ENCODE results near the gene ZFP90.

- TF ChIP-seq, protein P1, sequence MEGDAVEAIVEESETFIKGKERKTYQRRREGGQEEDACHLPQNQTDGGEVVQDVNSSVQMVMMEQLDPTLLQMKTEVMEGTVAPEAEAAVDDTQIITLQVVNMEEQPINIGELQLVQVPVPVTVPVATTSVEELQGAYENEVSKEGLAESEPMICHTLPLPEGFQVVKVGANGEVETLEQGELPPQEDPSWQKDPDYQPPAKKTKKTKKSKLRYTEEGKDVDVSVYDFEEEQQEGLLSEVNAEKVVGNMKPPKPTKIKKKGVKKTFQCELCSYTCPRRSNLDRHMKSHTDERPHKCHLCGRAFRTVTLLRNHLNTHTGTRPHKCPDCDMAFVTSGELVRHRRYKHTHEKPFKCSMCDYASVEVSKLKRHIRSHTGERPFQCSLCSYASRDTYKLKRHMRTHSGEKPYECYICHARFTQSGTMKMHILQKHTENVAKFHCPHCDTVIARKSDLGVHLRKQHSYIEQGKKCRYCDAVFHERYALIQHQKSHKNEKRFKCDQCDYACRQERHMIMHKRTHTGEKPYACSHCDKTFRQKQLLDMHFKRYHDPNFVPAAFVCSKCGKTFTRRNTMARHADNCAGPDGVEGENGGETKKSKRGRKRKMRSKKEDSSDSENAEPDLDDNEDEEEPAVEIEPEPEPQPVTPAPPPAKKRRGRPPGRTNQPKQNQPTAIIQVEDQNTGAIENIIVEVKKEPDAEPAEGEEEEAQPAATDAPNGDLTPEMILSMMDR (IDR thresholded peaks at IDR 0.05), result no peak
- TF ChIP-seq POLR2A (IDR thresholded peaks at IDR 0.05) (no peak), POLR2AphosphoS5 (IDR thresholded peaks at IDR 0.05; ENCODE audit: insufficient read depth in 1 of 2, low read depth in 1 of 2) (no peak)
Observed at GRCh38 chr16:68553186-68553585, 14.1 kb downstream of the ZFP90 start.

Data from vagina (tissue), 2 donors.